Heart right ventricle (tissue), 16 donors: Measurements from ENCODE around the gene ITGB6. TPM values are rescaled to one million over a fixed set of nuclear protein-coding genes. Genes with fewer than 3 reads are reported as not detected.

Experiments used
- ATAC-seq, 8 donors: fragments of 200-7000 bp; cut with Tn5 transposase; one replicate each; pipeline ENCODE4 v1.9.1; 2020; ENCODE audit warnings: mild to moderate bottlenecking in 8 of 8, moderate library complexity in 8 of 8, moderate number of reproducible peaks in 1 of 8
- DNase-seq, 2 donors: peaks; one replicate each; pipeline ENCODE4 v3.0.0-alpha.2; 2020
- H3K27ac ChIP-seq, 10 donors: fragments of 200-600 bp; sonication (generic) in 2 of 10; one replicate each; pipeline versions ENCODE4 v1.5.0 to v1.8.0; 2020 to 2022; ENCODE audit warnings: mild to moderate bottlenecking in 3 of 10
- H3K27me3 ChIP-seq, 7 donors: fragments of 200-600 bp; one replicate each; pipeline ENCODE4 v1.8.0; 2021 to 2022; ENCODE audit warnings: mild to moderate bottlenecking in 2 of 7
- H3K36me3 ChIP-seq, 9 donors: fragments of 200-600 bp; sonication (generic) in 1 of 9; one replicate each; pipeline versions ENCODE4 v1.5.0 to v1.8.0; 2020 to 2022; ENCODE audit warnings: mild to moderate bottlenecking in 2 of 9
- H3K4me1 ChIP-seq, 9 donors: fragments of 200-600 bp; sonication (generic) in 1 of 9; one replicate each; pipeline versions ENCODE4 v1.5.0 to v1.8.0; 2020 to 2022; ENCODE audit warnings: mild to moderate bottlenecking in 4 of 9
- H3K4me3 ChIP-seq, 10 donors: fragments of 200-600 bp; sonication (generic) in 2 of 10; one replicate each; pipeline versions ENCODE4 v1.5.0 to v1.8.0; 2020 to 2022; ENCODE audit warnings: mild to moderate bottlenecking in 7 of 10, moderate library complexity in 2 of 10
- H3K9me3 ChIP-seq, 11 donors: fragments of 200-600 bp in 10 of 11; sonication (generic) in 2 of 11; one replicate each; pipeline versions ENCODE4 v1.5.0 to v1.8.0; 2013 to 2022; ENCODE audit warnings: mild to moderate bottlenecking in 2 of 11, control low read depth in 1 of 11, moderate library complexity in 1 of 11
- CTCF ChIP-seq, 9 donors: fragments of 200-600 bp; sonication (generic) in 2 of 9; IDR thresholded peaks; one replicate each; pipeline versions ENCODE4 v1.5.0 to v1.8.0; 2021 to 2022; ENCODE audit warnings: antibody characterized with exemption in 9 of 9, mild to moderate bottlenecking in 5 of 9, moderate library complexity in 1 of 9
- WGBS, 2 donors: extraction: QIAGEN DNeasy Blood & Tissue Kit; methylation state at CpG; one replicate each; pipeline ENCODE4 v1.1.7; 2013; ENCODE audit warnings: inconsistent platforms in 1 of 2; 5-methylcytosine and 5-hydroxymethylcytosine counted together
- intact Hi-C, 10 donors: fragments of 100-400 bp; cut with DNase I; formaldehyde crosslinking; loops; one replicate each; pipeline versions ENCODE4 v1.11.1 to v1.14.2; 2022
- polyA plus RNA-seq, 2 donors: library from polyadenylated mRNA; stranded (reverse); fragments of 200-250 nt; gene quantifications; one replicate each; pipeline ENCODE4 v1.2.3, GENCODE V29; 2013
- total RNA-seq, 10 donors: library from RNA; stranded (reverse); fragmentation: NEBNext Ultra II Directional in 3 of 10; extraction: Animal tissue kit (Norgen Biotek cat#: 25700) in 3 of 10; gene quantifications; one replicate each; pipeline versions ENCODE4 v1.2.1 to v1.2.4, GENCODE V29; 2021 to 2023
- donor health status: Arrhythmogenic right ventricular cardiomyopathy.
- donor health status: ischemic (EF 13 %, LVEDD 7.1; RV severe dilation, severe dysfunction).
- donor health status: healthy with polysubstance abuse.
- donor health status: DM: no; HTN: yes; CAD: no.
- donor health status: DM: no; HTN: no; CAD: no.
- donor health status: ischemic (EF 25% LVEDD 6.9; RV normal size, moderate dysfunction).
- donor health status: ischemic (EF 25% LVEDD 5.7; RV mildly dilated, moderate dysfunction).
- donor health status: healthy.
- donor health status: DM: yes; HTN: yes; CAD: no.
- donor health status: Ischemic cardiomyopathy.
- donor health status: ischemic (EF 35%, LVEDD 5.7; RV mildly dilated, moderate dysfunction).
- donor health status: nonischemic (EF 11% LVEDD 7.7; RV severe dilation, severe dysfunction).
- donor health status: DM: yes; HTN: yes; CAD: no.
- donor health status: PGD.
- donor health status: ischemic (EF 29% LVEDD 5.4; RV normal size, mild dysfunction).
- donor health status: nonischemic (EF 23%, LVEDD 6.1; RV moderate dilation, normal function).

ITGB6 gene
- total and polyA plus RNA-seq, 12 donors: 0.09 to 3.5 (median 1.2) TPM

GRCh38 chr2:160220545-160221009 lies 20.5 kb upstream of the ITGB6 start:
- intact Hi-C loops: no loop called here
- no peak for TF ChIP-seq CTCF (IDR thresholded peaks at IDR 0.05)
- no peak for DNase-seq
- Histone ChIP-seq H3K27me3 (no peaks in the 10 kb centered on the region), H3K4me3 (no peak overlapping the region), H3K27ac (peak overlapping the region in 6 of 10 donors; percentile 76 to 91 (median 84)), H3K9me3 (no peaks in the 10 kb centered on the region), H3K36me3 (no peaks in the 10 kb centered on the region), H3K4me1 (peaks cover 2 to 29% (median 14%) of the 10 kb centered on the region in 9 donors)
- 52 to 65% methylated on average over 4 of the region's 4 CpGs for WGBS, 2 donors
- ATAC-seq: no peak

- TF ChIP-seq CTCF (IDR thresholded peaks at IDR 0.05): no peak
- Histone ChIP-seq H3K4me1 (peaks cover 0 to 34% (median 13%) of the 10 kb centered on the region in 9 donors), H3K9me3 (no peaks in the 10 kb centered on the region), H3K4me3 (no peak overlapping the region), H3K27ac (peak overlapping the region in 2 of 10 donors; percentile 76 to 80), H3K27me3 (no peaks in the 10 kb centered on the region), H3K36me3 (no peaks in the 10 kb centered on the region)
- ATAC-seq (no peak), DNase-seq (no peak)
- intact Hi-C loops: no loop called here
- WGBS, 2 donors: 91 to 94% methylated on average over 2 of the region's 2 CpGs
These were observed 20.0 kb upstream of the ITGB6 start for GRCh38 chr2:160220026-160220425.

GRCh38 chr2:160214461-160215445 lies 14.7 kb upstream of the ITGB6 start:
- Histone ChIP-seq H3K27ac (peak overlapping the region in 1 of 10 donors; percentile 5), H3K4me1 (peaks cover 0 to 34% (median 10%) of the 10 kb centered on the region in 9 donors), H3K27me3 (no peaks in the 10 kb centered on the region), H3K4me3 (no peak overlapping the region), H3K9me3 (no peaks in the 10 kb centered on the region), H3K36me3 (no peaks in the 10 kb centered on the region)
- intact Hi-C loops: no loop called here
- 30% methylated on average over 7 of the region's 7 CpGs for WGBS, 2 donors
- peak; percentile 80 to 98 (median 92) for ATAC-seq
- DNase-seq: peak in 1 of 2 donors; percentile 54
- TF ChIP-seq CTCF (IDR thresholded peaks at IDR 0.05): no peak

- TF ChIP-seq CTCF (IDR thresholded peaks at IDR 0.05): no peak
- DNase-seq (no peak), ATAC-seq (no peak)
- Histone ChIP-seq H3K9me3 (no peaks in the 10 kb centered on the region), H3K27ac (no peak overlapping the region), H3K4me1 (peaks cover 2 to 47% (median 10%) of the 10 kb centered on the region in 9 donors), H3K4me3 (no peak overlapping the region), H3K36me3 (no peaks in the 10 kb centered on the region), H3K27me3 (no peaks in the 10 kb centered on the region)
- intact Hi-C loops: no loop called here
- 84 to 88% methylated on average over 10 of the region's 10 CpGs for WGBS, 2 donors
These were observed 13.4 kb upstream of the ITGB6 start for GRCh38 chr2:160213511-160213910.
